WI38 (cell line): ENCODE measurements around the gene SRGAP3.

ENCODE experiments used
- H3K4me3 ChIP-seq: 2 replicates; pipeline ENCODE4 v1.5.1; 2011; ENCODE audit warnings: low read depth, mild to moderate bottlenecking, control low read depth, low read length
- TF ChIP-seq, protein P1 (sequence below): IDR thresholded peaks from 2 replicates; pipeline ENCODE4 v1.5.1; 2012; ENCODE audit warnings: low read depth, mild to moderate bottlenecking, control low read depth, low read length

The SRGAP3 gene

DNA sequence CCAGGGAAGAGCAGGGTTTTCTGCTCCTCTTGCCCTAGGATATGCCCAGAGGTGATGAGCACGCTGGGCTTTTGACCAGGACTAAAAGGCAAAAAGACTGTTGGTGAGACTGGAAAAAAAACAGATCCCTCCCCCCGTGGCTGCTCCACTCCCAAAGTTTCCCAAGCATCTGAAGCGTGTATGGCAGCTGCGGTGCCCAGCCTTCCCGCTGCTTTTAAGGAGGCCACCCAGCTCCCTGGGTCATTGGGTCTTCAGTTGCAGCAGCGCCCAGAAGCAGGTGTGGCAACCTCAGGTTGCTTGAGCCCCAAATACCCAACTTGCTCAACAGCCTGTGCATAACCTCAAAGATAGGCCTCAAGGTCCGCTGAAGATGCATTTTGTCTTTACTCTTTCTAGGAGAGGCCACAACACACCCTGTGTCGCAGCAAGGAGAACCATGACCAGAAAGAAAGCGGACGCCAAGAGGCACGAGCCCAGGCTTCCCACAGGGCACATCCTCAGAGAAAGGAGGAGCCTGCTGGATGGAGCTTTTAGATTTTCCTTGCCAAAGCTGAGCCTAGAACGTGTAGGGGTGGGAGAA, 2.0 kb downstream of the SRGAP3 start:
- no peak overlapping the region for H3K4me3 ChIP-seq
- TF ChIP-seq, protein P1, sequence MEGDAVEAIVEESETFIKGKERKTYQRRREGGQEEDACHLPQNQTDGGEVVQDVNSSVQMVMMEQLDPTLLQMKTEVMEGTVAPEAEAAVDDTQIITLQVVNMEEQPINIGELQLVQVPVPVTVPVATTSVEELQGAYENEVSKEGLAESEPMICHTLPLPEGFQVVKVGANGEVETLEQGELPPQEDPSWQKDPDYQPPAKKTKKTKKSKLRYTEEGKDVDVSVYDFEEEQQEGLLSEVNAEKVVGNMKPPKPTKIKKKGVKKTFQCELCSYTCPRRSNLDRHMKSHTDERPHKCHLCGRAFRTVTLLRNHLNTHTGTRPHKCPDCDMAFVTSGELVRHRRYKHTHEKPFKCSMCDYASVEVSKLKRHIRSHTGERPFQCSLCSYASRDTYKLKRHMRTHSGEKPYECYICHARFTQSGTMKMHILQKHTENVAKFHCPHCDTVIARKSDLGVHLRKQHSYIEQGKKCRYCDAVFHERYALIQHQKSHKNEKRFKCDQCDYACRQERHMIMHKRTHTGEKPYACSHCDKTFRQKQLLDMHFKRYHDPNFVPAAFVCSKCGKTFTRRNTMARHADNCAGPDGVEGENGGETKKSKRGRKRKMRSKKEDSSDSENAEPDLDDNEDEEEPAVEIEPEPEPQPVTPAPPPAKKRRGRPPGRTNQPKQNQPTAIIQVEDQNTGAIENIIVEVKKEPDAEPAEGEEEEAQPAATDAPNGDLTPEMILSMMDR: no peak

DNA sequence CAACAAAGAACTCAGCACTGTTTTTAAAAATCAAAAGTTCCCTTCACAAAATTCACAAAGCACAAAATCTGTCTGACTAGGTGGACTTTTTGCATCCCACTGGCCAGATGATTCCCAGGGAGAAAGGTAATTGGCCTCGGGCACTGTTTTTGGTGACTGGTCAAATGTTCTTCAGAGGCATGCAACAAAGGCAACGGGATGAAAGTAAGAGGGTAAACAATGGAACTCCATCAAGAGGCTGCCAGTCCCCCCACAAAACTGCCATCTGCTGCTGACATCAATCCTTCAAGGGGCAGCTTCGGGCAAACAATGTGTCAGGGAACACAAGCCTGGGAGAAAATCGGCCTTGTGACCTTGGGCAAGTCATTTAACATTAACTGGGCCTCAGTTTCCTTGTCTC, 3.3 kb downstream of the SRGAP3 start:
- no peak overlapping the region for H3K4me3 ChIP-seq
- TF ChIP-seq, protein P1: no peak

DNA sequence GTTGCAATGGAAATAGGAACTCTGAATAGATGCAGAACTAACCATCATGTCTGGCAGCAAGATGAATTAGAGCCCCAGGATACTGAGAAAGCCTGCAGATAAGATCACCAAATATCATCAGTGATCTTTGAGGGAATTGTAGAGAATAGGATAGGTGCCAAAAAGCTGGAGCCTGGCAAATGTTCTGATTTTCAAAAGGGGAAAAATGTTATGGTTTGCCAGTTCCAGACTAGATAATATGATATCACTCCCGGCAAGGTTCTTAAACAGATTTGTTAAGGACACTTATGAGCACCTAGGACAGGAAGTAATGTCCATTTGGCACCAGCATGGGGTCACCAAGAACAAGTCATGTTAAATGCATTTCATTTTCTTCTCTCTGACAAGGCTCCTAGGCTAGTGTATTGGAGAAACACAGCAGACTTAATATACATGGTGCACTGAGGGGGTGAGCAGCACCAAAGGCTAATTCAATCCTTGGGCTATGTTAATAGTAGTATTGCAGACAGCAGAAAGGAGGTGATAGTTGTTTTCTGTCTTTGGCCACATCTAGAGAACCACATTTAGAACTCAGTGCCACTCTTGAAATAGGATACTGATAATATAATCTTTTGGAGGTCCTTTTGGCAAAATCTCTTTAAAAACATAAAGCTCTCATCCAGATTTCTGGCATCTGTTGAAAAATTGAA, 4.8 kb downstream of the SRGAP3 start:
- no peak overlapping the region for H3K4me3 ChIP-seq
- TF ChIP-seq, protein P1: no peak

DNA sequence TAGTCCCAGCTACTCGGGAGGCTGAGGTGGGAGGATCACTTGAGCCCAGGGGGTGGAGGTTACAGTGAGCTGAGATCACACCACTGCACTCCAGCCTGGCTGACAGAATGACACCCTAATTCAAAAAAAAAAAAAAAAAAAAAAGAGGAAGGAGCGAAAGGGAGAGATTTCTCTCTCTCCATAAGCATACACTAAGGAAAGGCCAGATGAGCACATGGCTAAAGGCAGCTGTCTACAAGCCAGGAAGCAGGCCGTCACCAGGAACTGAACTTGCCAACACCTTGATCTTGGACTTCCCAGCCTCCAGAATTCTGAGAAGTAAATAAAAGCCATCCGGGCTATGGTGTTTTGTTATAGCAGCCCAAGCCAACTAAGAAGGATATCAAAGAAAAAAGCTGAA, 7.5 kb downstream of the SRGAP3 start:
- no peak overlapping the region for H3K4me3 ChIP-seq
- TF ChIP-seq, protein P1: no peak

DNA sequence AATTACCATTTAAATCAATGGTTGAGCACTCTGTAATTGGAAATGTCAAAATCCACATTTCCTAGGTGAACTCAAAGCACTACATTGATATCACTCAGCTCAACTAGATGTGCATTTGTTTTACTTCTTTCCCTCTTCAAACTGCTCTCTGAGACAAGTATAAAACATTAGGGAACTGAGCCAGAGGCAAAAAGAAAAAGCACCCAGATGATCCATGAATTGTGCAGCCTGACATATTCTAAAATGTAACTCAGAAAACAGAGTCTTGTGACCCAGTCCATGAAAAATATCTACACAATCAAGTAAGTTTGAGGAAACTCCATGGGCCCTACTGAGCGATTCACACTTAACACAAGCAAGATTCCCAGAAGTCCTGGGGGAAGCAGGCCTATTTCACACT, 9.8 kb downstream of the SRGAP3 start:
- TF ChIP-seq, protein P1: no peak
- no peak overlapping the region for H3K4me3 ChIP-seq

DNA sequence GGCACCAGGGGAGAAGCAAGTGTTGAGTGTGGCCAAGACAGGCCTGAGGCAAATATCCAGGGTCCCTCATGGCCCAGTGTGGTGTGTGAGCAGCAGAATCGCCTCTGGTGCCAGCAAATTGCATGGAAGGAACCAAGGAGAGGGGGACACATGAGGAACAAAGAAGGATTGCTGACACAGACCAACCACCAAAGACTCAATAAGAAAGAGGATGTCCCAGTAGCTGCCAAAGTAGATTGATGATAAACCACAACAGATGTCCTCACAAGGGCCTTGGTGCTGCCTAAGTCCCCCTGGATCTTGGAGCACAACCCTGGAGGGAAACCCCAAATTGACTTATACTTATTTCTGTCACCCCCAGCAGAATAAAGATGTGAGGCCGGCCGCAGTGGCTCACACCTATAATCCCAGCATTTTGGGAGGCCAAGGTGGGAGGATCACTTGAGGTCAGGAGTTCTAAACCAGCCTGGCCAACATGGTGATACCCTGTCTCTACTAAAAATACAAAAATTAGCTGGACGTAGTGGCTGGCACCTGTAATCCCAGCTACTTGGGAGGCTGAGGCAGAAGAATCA, 10.6 kb downstream of the SRGAP3 start:
- no peak overlapping the region for H3K4me3 ChIP-seq
- TF ChIP-seq, protein P1: no peak

DNA sequence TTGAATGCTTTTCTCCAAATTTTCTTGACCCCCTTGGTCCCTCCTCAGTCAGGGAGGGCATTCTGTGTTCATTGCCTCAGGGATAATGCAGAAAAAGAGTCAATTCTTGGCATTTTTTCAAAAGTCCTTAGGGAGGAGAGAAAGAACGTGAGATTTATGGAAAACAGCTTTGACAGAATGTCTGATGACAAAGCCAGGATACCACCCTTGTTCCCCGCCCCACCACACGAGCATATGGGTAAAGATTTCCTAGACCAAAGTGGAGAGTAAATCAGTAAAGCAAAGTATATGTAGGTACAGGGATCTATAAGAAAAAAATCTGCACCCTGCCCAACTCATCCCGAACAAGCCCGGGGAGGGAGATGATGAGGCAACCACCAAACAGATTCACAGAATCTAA, 11.2 kb downstream of the SRGAP3 start:
- TF ChIP-seq, protein P1: no peak
- H3K4me3 ChIP-seq: no peak overlapping the region
